ENCODE measurements around the gene SDHAF3. TPM values are rescaled to one million over a fixed set of nuclear protein-coding genes. Genes with fewer than 3 reads are reported as not detected.
"Not testable (repeated sequence)": the region's sequence is repeated elsewhere in the genome, so short reads cannot be mapped to it uniquely, and the experiment has no call there.

The SDHAF3 gene
- total RNA-seq, 2 donors from 2014 or later, result 16.1 to 19.0 TPM

DNA sequence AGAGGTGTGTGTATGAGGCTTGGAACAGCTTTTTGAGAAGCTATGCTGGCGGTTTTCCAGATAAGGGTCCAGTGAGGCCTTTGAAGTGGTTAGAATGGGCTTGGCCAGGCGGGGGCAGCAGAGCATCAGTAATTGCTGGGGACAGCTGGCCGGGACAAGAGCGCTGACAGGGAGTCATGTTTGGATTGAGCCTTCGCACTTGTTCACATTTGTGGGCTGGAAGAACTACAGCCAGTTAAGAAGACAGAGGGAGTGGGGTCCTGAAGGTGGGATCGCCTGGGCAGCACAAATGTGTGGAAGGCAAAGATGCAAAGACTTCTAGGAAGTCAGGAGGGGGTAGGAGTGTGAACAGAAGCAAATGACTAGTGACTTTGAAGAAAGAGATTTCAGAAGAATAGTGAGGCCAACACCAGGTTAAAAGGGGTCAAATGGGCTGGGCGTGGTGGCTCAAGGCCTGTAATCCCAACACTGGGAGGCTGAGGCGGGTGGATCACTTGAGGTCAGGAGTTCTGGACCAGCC lies 12.7 kb upstream of the SDHAF3 start:
- DNase-seq (peak; percentile 73 to 80), ATAC-seq (replicated peaks in 1 of 2) (peak; percentile 82 to 86)
- Mint-ChIP-seq H3K36me3 (ENCODE audit: insufficient read depth in 2 of 2) (peaks cover 0 to 3% of the 10 kb centered on the region in 2 donors), H3K4me1 (ENCODE audit: low read depth) (no peaks in the 10 kb centered on the region), H3K27ac (no peak overlapping the region), H3K9me3 (no peaks in the 10 kb centered on the region), H3K27me3 (ENCODE audit: low read depth) (peaks cover 34% of the 10 kb centered on the region), H3K4me3 (no peak overlapping the region)

DNA sequence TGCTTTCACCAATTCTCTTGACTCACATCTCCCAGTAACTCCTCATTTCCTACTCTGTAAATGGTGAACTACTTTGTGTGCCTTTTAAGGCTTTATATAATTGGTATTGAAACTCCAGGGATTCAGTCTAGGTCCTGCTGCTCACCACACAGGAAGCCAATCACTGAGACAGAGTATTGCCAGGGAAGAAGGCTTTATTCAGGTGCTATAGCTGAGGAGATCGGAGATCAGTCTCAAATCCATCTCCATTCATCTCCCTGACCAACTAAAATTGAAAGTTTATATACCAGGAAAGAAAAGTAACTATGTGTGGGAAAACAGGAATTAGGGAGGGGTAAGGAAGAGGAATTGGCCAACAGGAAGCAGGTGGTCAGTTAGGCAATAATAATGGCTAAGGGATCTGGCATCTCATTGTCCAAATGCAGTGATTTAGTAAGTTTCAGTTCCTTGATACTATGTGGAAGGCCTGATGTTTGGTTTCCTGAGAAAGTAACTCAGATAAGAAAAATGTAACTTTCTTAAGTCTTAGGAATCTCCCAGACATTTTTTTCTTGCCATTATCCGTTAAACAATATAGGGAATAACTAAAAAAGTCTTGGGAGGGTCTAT lies 10.2 kb upstream of the SDHAF3 start:
- no peaks in the 10 kb centered on the region for H3K4me1 Mint-ChIP-seq (ENCODE audit: low read depth)
- peaks cover 20% of the 10 kb centered on the region for H3K27me3 Mint-ChIP-seq (ENCODE audit: low read depth)
- H3K9me3 Mint-ChIP-seq, result peaks cover 0 to 1% of the 10 kb centered on the region in 2 donors
- H3K27ac Mint-ChIP-seq, result no peak overlapping the region
- H3K36me3 Mint-ChIP-seq (ENCODE audit: insufficient read depth in 2 of 2), result peaks cover 2 to 4% of the 10 kb centered on the region in 2 donors
- H3K4me3 Mint-ChIP-seq, result no peak overlapping the region
- ATAC-seq (replicated peaks in 1 of 2) (no peak), DNase-seq (no peak)

DNA sequence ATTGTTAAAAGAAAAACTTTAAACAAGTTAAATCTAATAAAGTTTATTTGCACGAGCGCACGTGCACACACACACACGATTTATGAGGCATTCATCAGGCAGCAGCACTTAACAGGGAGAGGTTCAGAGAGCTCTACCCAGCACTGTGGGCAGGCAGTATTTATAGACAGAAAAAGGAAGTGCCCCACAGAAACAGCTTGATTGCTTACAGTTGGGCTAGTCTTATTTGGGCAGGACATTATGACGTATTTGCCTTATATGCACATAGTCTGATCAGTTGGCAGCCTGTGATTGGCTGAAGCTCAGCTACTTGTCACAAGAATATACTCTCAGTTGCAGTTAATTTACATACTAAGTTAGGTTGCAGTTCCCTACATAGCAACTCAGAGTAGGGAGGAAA lies 1.2 kb upstream of the SDHAF3 start:
- Mint-ChIP-seq H3K36me3 (ENCODE audit: insufficient read depth in 2 of 2) (peaks cover 4 to 10% of the 10 kb centered on the region in 2 donors), H3K27ac (peak overlapping the region; percentile 90), H3K27me3 (ENCODE audit: low read depth) (no peaks in the 10 kb centered on the region), H3K4me1 (ENCODE audit: low read depth) (peaks cover 43% of the 10 kb centered on the region), H3K4me3 (peak overlapping the region; percentile 94 to 98), H3K9me3 (peaks cover 1 to 2% of the 10 kb centered on the region in 2 donors)
- ATAC-seq (replicated peaks in 1 of 2) (no peak), DNase-seq (no peak)

DNA sequence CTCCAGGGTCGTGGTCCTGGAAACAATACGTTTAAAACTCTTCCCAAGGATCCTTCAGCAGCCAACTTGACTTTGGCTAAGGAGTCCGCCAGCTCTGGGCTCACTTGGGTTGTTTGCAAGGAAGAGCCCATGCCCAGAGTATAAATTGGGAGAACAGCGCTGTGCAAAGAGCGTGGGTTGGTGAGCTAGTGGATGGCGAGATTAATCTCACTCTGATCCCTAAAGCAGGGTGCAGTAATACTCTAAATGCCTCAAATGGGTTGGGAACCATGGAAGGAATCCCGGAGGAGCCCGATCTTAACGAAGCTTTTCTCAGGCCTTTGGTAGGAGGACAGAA lies 495 bp upstream of the SDHAF3 start:
- Mint-ChIP-seq H3K27ac (peak overlapping the region; percentile 98), H3K27me3 (ENCODE audit: low read depth) (no peaks in the 10 kb centered on the region), H3K9me3 (peaks cover 1 to 2% of the 10 kb centered on the region in 2 donors), H3K36me3 (ENCODE audit: insufficient read depth in 2 of 2) (peaks cover 4 to 13% of the 10 kb centered on the region in 2 donors), H3K4me1 (ENCODE audit: low read depth) (peaks cover 48% of the 10 kb centered on the region), H3K4me3 (peak overlapping the region; percentile 94 to 98)
- no peak for DNase-seq
- no peak for ATAC-seq (replicated peaks in 1 of 2)

DNA sequence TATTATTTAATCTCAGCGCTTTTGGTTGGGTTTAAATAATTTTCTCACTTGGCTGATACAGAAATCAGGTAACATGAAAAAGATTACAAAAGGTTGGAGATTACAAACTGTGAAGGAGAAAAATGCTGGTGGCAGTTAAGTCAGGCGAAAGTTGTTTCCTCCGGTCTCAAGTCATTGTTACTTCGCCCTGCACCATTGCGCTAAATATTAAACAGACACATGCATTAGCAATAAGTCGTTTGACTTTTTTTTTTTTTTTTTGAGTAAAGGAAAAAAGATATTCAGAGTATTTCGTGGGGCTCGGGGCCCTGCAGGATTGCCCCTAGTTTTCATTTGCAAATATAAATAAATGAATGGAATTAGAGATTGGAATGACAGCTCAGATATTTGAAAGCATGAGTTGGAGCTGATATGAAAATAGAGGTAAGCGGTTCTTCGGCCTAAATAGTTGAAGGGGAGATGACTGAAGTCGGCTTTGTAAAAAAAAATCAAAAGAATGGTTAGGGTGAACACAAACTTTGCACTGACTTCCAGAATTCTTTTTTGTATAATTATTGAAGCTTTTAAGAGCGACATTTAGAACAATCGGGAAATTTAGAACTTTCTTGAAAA lies 914 bp downstream of the SDHAF3 start:
- Mint-ChIP-seq H3K9me3 (peaks cover 1 to 5% of the 10 kb centered on the region in 2 donors), H3K27me3 (ENCODE audit: low read depth) (no peaks in the 10 kb centered on the region), H3K4me3 (peak overlapping the region; percentile 94 to 98), H3K4me1 (ENCODE audit: low read depth) (peaks cover 53% of the 10 kb centered on the region), H3K36me3 (ENCODE audit: insufficient read depth in 2 of 2) (peaks cover 7 to 16% of the 10 kb centered on the region in 2 donors), H3K27ac (peak overlapping the region; percentile 98)
- ATAC-seq (replicated peaks in 1 of 2) (no peak), DNase-seq (no peak)

DNA sequence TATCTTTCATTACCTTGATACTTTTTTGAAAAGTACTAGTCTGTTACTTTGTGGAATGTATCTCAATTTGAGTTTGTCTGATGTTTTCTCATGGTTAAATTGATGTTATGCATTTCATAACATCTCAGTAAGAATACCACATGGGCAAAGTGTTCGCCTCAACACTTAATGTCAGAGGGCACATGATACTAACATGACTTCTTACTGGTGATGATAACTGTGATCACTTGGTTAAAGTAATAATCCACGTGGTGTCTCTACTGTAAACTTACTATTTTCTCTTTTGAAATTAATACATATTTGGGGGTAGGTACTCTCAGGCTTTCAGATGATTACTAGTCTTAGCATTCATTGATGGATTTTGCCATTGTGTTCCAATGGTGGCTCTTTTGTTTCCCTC lies 2.2 kb downstream of the SDHAF3 start:
- DNase-seq, result no peak
- H3K9me3 Mint-ChIP-seq, result peaks cover 3 to 5% of the 10 kb centered on the region in 2 donors
- no peaks in the 10 kb centered on the region for H3K27me3 Mint-ChIP-seq (ENCODE audit: low read depth)
- H3K36me3 Mint-ChIP-seq (ENCODE audit: insufficient read depth in 2 of 2), result peaks cover 10 to 25% of the 10 kb centered on the region in 2 donors
- peak overlapping the region; percentile 94 to 98 for H3K4me3 Mint-ChIP-seq
- H3K4me1 Mint-ChIP-seq (ENCODE audit: low read depth), result peaks cover 53% of the 10 kb centered on the region
- no peak for ATAC-seq (replicated peaks in 1 of 2)
- peak overlapping the region; percentile 96 for H3K27ac Mint-ChIP-seq

DNA sequence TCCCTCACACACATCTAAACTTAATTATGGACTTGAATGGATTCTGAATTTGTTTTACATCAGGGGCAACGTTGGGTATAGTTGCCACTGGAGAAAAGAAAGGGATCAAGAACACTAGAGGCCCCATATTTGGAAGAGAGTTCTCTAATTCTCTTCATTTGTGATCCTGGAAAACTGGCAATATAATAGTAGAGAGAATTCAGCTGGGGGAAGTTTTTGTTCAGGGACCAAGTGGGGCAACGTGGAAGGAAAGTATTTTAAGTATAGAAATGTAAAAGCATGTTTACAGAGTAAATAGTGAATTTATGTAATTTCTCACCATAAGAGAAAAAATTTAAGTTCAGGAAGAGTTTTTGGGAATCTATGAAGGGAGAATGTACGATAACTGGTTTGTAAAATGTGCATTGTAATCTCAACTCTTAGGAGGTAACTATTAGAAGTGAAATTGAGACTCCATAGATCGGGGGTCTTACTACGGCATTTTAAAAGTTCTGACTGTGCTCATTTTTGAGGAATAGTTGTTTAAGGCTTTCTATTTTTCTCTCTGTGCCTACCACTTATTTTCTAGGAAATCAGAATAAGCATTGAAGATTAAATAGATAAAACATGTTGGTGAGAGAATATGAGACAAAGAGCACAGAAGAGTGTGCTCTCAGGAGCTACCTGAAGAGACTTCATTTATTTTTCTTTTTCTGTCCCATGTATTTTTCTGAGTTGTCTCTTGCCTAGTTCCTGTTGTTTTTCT lies 3.4 kb downstream of the SDHAF3 start:
- H3K27ac Mint-ChIP-seq, result peak overlapping the region; percentile 43
- peaks cover 9% of the 10 kb centered on the region in 2 donors for H3K9me3 Mint-ChIP-seq
- peaks cover 16 to 31% of the 10 kb centered on the region in 2 donors for H3K36me3 Mint-ChIP-seq (ENCODE audit: insufficient read depth in 2 of 2)
- H3K27me3 Mint-ChIP-seq (ENCODE audit: low read depth), result no peaks in the 10 kb centered on the region
- H3K4me1 Mint-ChIP-seq (ENCODE audit: low read depth), result peaks cover 60% of the 10 kb centered on the region
- H3K4me3 Mint-ChIP-seq, result peak overlapping the region in 1 of 2 donors; percentile 30
- DNase-seq, result no peak
- no peak for ATAC-seq (replicated peaks in 1 of 2)

DNA sequence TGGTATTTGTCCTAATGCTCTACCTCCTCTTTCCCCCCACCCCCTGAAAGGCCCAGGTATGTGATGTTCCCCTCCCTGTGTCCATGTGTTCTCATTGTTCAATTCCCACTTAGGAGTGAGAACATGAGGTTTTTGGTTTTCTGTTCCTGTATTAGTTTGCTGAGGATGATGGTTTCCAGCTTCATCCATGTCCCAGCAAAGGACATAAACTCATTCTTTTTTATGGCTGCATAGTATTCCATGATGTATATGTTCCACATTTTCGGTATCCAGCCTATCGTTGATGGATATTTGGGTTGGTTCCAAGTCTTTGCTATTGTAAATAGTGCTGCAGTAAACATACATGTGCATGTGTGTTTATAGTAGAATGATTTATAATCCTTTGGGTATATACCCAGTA lies 5.6 kb downstream of the SDHAF3 start:
- not testable (repeated sequence) for ATAC-seq (replicated peaks in 1 of 2); H3K9me3 Mint-ChIP-seq; H3K27me3 Mint-ChIP-seq (ENCODE audit: low read depth); DNase-seq; H3K4me3 Mint-ChIP-seq; H3K27ac Mint-ChIP-seq
- Mint-ChIP-seq H3K36me3 (ENCODE audit: insufficient read depth in 2 of 2) (peaks cover 12 to 29% of the 10 kb centered on the region in 2 donors), H3K4me1 (ENCODE audit: low read depth) (peaks cover 58% of the 10 kb centered on the region)

DNA sequence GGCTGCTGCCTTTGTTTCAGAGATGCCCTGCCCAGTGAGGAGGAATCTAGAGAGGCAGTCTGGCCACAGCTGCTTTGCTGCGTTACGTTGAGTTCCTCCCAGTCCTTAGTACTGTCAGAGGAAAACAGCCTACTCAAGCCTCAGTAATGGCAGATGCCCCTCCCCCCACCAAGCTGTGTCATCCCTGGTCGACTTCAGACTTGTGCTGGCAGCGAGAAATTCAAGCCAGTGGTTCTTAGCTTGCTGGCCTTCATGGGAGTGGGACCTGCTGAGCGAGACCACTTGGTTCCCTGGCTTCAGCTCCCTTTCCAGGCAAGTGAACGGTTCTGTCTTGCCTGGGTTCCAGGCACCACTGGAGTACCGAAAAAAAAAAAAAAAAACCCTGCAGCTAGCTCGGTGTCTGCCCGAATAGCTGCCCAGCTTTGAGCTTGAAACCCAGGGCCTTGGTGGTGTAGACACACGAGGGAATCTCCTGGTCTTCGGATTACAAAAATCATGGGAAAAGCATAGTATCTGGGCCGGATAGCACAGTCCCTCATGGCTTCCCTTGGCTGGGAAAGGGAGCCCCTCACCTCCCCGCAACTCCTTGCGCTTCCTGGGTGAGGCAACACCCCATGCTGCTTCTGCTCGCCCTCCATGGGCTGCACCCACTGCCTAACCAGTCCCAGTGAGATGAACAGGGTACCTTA lies 9.1 kb downstream of the SDHAF3 start:
- no peak overlapping the region for H3K4me3 Mint-ChIP-seq
- DNase-seq, result no peak
- peaks cover 7% of the 10 kb centered on the region in 2 donors for H3K9me3 Mint-ChIP-seq
- H3K36me3 Mint-ChIP-seq (ENCODE audit: insufficient read depth in 2 of 2), result peaks cover 12 to 22% of the 10 kb centered on the region in 2 donors
- no peaks in the 10 kb centered on the region for H3K27me3 Mint-ChIP-seq (ENCODE audit: low read depth)
- no peak for ATAC-seq (replicated peaks in 1 of 2)
- peaks cover 30% of the 10 kb centered on the region for H3K4me1 Mint-ChIP-seq (ENCODE audit: low read depth)
- no peak overlapping the region for H3K27ac Mint-ChIP-seq

DNA sequence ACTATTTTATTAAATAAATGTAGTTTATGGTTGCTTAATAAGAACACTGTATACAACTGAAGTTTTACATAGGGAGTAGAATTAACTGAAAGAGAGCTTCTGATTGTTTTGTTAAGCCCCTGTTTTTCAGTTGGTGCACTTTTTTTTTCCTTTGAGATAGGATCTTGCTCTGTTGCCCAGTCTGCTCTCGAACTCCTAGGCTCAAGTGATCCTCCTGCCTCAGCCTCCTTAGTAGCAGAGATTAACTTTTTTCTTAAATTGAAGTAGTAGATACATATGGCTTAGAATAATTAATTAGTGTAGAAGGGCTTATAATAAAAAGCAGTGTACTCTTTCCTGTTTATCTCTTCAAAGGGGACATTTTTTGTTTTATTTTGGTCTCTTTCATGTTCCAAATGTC lies 11.2 kb downstream of the SDHAF3 start:
- Mint-ChIP-seq H3K9me3 (peaks cover 4 to 7% of the 10 kb centered on the region in 2 donors), H3K4me1 (ENCODE audit: low read depth) (peaks cover 22% of the 10 kb centered on the region), H3K36me3 (ENCODE audit: insufficient read depth in 2 of 2) (peaks cover 9 to 16% of the 10 kb centered on the region in 2 donors), H3K27me3 (ENCODE audit: low read depth) (no peaks in the 10 kb centered on the region), H3K27ac (no peak overlapping the region), H3K4me3 (no peak overlapping the region)
- ATAC-seq (replicated peaks in 1 of 2), result no peak
- DNase-seq, result no peak

DNA sequence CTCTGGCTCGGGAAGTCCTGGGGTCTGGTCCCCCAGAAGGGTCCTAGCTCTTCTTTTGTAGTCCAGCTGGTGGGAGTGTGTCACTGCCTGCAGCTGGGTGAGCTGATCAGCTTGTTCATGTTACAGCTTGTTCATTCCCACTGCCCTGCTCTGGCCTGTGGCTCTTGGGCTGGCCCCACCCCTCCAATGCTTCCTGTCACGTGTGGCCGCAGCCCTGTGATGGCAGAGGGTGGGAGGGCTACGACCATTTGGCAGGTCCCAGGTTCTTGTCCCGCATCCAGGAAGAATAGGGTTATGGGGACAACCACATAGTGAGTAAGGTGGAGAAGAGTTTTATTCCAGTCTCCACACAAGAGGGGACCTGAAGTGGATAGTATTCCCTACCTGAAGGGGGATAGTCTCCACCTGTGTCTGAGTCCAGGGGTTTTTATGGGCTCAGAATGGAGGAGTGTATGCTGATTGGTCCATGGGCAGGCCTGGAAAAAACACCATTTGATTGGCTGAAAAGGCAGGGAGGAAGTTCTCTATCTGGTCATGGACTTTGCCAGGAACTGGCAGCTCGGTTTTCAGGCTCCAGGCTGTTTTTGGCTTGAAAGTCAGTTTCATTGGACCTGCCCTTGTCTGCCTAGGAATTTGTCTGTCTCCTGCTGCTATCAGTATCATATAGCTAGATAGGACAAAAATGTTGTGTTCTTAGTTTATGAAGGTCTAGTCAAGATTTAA lies 13.1 kb downstream of the SDHAF3 start:
- Mint-ChIP-seq H3K4me3 (no peak overlapping the region), H3K27me3 (ENCODE audit: low read depth) (no peaks in the 10 kb centered on the region), H3K4me1 (ENCODE audit: low read depth) (peaks cover 17% of the 10 kb centered on the region), H3K9me3 (no peaks in the 10 kb centered on the region), H3K36me3 (ENCODE audit: insufficient read depth in 2 of 2) (peaks cover 2 to 4% of the 10 kb centered on the region in 2 donors), H3K27ac (no peak overlapping the region)
- ATAC-seq (replicated peaks in 1 of 2) (no peak), DNase-seq (no peak)

DNA sequence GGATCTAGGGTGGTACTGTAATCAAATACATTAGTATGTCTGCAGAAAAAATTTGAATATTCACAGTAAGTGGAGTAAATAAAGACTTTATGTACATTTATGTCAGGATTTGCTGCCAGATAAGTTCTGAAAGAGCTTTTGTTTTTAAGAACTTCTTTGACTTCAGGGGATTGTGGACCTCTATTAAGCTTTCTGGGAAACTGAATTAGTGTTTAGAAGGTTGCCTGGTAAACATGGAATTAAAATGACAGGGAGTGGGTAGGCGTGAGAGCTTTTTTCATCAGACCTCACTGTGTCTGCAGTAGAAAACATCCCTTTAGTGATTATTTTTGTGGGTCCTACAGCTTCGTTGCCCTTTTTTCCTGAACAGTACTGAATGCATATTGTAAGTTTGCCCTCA lies 15.7 kb downstream of the SDHAF3 start:
- DNase-seq (no peak), ATAC-seq (replicated peaks in 1 of 2) (no peak)
- peaks cover 0 to 3% of the 10 kb centered on the region in 2 donors for H3K9me3 Mint-ChIP-seq
- H3K27ac Mint-ChIP-seq, result no peak overlapping the region
- H3K36me3 Mint-ChIP-seq (ENCODE audit: insufficient read depth in 2 of 2), result peaks cover 6% of the 10 kb centered on the region in 2 donors
- peaks cover 5% of the 10 kb centered on the region for H3K4me1 Mint-ChIP-seq (ENCODE audit: low read depth)
- H3K27me3 Mint-ChIP-seq (ENCODE audit: low read depth), result no peaks in the 10 kb centered on the region
- H3K4me3 Mint-ChIP-seq, result no peak overlapping the region
